Limb (tissue), 2 donors: Measurements from ENCODE around the gene ADGRG1.
A peak's percentile ranks its signal among the peaks of the same experiment; 100 is the strongest.

Experiments
- DNase-seq, 2 donors: peaks; one replicate each; pipeline ENCODE4 v3.0.0-alpha.2; 2016; ENCODE audit errors: extremely low spot score in 2 of 2

The ADGRG1 gene

DNA sequence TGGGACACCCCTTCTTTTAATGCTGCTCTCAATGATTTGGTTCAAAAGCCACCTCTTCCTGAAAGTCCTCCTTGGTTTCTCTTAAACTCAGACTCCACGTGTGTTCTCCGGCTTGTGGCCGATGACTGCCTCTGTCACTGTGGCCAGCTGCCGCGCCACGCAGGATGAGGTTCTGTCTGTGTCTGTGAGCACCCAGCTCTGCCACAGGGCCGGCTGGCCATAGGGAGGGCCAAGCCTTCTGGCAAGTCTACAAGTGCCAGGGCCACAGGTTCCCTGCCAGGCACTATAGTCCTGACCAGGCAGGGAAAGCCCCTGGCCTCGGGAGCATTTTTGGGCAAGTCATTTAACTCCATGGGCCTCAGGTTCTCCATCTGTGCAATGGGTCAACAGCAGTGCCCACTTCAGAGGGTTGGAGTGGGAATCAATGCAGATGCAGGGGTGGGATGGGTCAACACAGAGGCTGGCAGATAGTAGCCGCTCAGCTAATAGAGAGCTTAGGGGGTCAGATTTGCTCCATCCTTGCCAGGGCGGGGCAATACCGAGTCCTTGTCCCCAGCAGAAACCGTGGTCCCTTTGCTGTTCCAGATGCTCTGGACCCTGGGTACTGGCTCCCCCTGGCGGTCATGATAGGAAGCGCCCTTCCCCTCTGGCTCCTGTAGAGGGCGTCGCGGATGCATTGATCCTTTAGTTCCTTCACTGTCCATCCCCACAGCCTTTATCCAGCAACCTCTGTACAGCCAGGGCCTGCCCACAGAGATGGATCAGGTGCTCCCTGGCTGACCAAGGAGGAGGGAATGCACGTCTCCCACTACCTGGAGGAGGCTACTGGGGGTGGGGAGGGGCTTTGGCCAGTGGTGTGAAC lies 20.4 kb downstream of the ADGRG1 start:
- DNase-seq, result peak; percentile 73 to 87

DNA sequence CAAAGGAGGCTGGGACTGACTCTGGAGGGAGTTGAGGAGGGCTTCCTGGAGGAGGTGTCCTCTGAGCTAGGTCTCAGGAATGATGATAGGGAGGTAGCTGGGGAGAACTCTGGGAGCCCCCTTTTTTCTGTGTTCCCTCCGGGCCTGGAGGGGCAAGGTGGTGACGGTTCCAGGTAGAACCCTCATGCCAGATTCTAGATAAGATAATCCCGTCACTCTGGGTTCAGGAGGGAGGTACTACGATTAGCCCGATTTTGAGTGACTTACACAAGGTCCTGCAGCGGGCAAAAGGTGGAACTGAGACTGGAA lies 21.0 kb downstream of the ADGRG1 start:
- DNase-seq, result no peak

DNA sequence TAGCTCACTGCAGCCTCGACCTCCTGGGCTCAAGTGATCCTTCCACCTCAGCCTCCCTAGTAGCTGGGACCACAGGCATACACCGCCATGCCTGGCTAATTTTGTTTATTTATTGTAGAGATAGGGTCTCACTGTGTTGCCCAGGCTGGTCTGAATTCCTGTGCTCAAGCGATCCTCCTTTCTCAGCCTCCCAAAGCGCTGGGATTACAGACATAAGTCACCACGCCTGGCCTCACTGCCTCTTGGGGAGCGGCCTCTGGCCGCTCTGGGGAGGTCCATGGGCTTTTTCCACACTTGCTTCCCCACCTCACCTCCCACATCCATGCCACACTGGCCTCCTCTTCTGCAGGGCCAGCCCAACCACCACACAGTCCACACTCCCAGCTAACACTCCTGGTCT lies 21.4 kb downstream of the ADGRG1 start:
- no peak for DNase-seq

DNA sequence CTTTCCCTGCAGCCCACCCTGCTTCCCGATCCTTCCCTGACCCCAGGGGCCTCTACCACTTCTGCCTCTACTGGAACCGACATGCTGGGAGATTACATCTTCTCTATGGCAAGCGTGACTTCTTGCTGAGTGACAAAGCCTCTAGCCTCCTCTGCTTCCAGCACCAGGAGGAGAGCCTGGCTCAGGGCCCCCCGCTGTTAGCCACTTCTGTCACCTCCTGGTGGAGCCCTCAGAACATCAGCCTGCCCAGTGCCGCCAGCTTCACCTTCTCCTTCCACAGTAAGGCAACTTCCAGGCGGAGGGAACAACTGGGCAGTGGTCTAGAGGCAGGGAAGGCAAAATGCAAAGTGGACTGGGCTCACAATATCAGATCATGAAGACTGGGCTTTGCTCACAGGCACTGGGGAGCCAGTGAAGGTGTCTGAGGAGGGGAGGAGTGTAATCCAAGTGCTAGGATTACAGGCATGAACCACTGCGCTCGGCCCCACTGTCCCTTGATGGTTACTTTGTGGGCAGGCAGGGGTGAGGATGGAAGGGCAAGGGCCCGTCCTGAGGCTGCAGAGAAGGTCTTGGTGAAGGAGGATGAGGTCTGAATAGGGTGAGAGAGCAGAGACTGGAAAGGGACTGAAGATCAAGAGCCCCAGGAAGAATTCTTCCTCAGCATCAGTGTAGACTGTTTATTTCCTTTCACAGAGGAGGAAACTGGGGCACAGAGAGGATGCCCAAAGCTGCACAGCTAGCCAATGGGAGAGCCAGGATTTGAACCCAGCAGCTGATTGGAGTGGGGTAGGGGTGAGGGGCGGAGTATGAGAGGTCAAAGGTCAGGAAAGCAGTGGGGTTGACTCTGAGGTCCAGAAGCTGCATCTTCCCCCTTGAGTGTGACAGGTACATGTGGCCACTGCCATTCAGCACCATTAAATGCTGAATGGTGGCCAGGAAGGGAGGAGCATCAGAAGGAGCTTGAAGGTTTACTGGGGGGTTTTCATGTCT lies 23.2 kb downstream of the ADGRG1 start:
- DNase-seq, result no peak

DNA sequence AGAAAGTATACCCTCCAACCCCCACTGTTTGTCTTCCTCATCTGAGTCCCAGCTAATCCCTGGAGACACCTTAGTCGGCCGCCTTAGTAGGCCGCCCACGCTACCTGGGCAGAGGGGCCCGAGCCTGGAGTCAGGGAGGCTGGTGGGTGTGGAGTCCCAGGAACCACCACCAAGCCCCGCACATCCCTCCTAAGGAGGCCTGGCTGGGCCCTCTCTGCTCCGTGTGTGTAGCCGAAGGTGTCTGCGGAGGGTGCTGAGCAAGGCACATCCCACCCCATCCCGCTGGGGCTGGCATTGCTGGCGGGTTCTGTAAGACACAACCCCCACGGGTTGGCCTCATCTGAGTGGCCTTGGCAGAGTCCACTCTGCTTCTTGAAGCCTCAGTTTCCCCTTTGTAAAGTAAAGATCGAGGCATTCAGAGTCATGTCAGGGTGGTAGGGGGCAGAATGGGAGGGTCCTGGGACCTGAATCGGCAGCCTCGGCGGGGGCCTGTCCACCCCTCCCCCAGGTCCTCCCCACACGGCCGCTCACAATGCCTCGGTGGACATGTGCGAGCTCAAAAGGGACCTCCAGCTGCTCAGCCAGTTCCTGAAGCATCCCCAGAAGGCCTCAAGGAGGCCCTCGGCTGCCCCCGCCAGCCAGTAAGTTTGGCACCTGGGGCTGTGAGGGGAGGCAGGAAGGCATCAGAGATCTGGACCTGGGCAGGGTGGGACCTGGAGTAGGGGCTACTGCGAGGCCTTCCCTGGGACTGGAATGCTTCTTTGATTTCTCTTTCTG lies 24.5 kb downstream of the ADGRG1 start:
- DNase-seq, result no peak

DNA sequence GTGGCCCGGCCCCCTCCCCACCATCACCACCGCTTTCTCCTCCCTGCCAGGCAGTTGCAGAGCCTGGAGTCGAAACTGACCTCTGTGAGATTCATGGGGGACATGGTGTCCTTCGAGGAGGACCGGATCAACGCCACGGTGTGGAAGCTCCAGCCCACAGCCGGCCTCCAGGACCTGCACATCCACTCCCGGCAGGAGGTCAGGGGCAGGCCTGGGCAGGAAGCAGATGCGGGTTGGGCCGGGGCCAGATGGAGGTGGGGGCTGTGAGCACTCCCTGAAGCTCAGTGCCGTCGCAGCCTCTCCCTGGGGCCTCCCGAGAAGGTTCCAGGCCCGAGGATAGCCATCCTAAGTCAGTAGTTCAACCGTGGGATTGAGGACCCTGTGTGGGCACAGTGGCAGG lies 25.5 kb downstream of the ADGRG1 start:
- no peak for DNase-seq

DNA sequence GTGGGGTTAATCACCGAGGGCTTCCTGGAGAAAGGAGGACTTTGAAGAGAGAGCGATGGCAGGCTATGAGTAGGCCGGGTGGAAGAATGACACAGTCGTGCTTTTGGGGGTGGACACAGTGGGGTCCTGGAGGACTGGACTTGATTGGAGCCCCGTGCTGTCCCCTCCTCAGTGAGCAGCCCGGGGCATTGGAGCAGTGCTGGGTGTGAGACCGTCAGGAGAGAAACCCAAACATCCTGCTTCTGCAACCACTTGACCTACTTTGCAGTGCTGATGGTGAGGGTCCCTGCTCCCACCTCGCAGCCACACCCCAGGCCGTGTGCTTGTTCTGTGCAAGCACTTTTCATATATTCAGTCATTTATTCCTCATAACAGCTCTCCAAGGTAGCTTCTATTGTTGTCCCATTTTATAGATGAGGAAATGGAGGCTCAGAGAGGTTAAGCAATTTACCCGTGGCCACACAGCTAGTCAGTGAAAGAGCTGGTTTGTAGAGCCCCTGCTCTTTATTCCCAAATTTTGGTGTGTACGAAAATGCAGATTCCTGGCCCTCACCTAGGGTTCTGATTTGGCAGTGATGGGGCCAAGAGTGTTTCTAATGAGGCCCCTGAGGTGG lies 28.0 kb downstream of the ADGRG1 start:
- no peak for DNase-seq

DNA sequence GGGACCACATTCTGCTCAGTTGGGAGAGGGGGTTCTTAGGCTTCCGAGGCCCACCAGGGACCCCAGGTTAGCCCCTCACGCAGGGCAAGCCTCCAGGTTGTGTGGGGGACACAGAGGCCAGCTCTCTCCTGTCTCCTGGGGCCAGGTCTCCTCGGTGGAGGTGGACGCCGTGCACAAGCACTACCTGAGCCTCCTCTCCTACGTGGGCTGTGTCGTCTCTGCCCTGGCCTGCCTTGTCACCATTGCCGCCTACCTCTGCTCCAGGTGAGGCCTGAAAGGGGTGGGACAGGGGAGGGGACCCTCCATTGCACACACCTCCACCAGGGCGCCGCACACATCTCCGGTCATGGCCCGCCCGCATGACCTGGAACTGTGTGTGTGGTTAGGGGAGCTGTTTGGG lies 28.8 kb downstream of the ADGRG1 start:
- no peak for DNase-seq

DNA sequence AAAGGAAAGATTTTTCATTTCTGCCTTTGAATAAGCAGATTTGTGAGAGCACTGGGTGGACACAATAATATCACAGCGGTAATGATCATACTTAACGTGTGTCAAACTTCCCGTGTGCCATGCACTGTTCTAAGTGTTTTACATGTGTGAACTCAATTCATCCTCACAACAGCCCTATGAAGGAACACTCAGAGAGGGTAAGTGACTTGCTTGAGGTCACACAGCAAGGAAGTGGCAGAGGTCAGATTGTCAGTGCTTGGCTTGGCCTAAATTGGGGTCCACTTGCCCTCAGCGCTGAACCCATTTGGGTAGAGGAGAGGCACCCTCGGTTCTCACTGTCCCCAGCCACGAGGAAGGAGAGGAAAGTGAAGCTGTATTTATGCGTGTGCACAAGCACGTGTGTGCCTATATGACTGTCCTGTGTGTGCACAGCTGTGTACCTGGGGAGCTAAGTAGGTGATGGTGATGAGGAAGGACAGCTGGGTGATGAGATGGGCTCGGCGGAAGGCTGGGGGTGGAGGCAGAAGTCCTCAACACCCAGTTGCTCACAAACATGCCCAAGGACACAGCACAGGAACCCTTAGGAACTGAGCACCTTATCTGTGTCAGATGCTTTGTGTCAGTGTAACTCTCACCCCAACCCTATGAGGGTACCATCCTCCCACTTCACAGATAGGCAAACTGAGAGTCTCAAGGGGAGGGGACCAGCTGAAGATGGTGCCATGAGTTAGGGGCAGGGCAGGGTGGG lies 29.9 kb downstream of the ADGRG1 start:
- DNase-seq, result no peak

DNA sequence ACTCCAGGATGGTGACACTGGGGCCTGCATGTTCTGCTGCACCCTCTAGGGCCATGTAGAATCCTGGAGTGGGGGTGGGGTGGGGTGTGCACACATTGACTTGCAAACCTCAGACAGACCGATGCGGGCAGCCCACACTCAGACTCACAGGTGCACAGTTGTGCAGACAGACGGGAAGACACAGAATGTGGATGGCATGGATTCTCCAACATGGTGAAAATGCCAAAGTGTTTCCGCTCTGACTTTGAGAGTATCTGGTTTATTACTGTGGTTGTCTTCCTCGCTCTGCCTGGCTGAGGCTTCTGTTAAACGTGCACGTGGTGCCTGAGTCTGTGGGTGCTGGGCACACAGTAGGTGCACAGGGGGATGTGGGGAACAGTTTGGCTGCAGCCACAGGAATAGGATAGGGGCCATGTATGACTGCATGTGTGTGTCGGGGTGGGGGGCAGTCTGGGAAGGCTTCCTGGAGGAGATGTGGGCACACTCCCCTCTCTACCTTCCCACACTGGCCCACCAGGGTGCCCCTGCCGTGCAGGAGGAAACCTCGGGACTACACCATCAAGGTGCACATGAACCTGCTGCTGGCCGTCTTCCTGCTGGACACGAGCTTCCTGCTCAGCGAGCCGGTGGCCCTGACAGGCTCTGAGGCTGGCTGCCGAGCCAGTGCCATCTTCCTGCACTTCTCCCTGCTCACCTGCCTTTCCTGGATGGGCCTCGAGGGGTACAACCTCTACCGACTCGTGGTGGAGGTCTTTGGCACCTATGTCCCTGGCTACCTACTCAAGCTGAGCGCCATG lies 30.6 kb downstream of the ADGRG1 start:
- DNase-seq, result no peak

DNA sequence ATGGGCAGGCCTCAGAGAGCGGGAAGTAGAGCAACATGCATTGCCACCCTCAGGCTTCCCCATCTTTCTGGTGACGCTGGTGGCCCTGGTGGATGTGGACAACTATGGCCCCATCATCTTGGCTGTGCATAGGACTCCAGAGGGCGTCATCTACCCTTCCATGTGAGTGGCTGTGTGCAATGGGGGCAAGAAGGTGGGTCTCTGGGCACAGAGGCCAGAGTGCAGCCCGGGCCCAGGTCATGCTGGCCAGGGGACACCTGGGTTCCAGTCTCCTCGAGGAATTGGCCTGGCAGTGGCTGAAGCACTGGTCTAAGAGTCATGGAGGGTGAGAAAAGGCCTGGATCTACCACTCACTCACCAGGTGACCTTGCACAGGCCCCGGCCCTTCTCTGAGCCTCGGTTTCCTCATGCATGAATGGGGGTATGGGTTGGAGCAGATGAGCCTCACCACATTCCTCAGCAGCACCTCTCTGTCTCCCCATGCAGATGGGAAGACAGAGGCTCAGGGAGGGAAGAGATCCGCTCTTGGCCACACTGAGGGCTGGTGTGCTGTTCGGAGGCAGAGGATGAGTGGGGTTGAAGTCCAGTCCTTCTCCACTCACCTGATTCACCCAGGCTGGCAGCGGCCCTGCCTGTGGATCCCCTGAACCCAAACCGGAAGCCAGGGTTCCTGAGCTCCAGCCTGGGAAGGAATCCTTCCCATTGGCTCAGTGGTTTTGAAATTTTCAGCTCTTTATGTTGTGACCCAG lies 32.5 kb downstream of the ADGRG1 start:
- DNase-seq, result no peak

DNA sequence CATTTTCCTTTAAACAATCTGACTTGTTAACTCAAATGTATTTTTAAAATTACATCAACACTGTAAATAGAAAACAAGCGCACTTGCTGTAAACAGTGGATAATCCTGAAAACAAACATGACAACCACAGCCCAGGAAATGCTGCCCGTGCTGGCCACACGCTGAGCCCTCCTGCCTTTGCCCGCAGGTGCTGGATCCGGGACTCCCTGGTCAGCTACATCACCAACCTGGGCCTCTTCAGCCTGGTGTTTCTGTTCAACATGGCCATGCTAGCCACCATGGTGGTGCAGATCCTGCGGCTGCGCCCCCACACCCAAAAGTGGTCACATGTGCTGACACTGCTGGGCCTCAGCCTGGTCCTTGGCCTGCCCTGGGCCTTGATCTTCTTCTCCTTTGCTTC lies 33.1 kb downstream of the ADGRG1 start:
- no peak for DNase-seq

DNA sequence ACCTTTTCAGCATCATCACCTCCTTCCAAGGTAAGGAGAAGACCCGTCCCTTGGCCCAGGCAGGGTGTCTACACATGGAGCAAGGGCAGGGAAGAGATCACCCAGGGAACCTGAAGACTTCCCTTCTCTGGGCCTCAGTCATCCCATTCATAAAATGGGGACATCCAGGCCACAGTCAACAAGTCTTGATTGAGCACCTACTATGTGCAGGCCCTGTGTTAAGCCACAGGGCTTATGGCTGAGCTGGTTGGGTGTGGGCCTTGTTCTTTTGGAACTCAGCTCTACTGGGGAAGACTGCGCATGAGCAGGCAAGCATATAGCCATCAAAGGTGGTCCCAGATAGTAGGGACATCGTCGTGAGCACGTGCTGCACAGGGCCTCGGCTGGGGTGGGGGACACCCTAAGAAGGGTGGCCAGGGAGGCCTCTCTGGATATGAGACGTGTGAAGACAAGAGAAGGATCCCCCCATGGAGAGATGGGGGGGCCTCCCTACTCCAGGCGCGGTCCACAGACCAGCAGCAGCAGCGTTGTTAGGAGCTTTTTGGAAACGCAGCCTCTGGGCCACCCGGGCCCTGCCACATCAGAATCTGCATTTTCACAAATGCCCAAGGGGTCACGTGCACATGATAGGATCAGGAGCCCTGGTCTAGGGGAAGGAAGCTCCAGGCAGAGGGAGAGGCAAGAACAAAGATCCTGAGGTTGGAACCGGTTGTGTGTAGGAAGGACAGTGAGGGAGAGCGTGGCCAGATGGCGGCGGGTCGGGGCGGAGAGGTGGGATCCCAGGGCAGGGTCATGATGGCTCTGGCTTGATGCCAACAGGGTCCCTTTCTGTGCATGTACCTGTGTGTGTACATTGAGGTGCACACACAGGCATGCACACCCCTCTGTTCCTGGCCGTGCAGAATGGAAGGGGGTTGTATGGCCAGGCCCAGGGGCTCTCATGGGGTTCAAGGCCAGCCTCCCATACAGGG lies 33.8 kb downstream of the ADGRG1 start:
- no peak for DNase-seq

DNA sequence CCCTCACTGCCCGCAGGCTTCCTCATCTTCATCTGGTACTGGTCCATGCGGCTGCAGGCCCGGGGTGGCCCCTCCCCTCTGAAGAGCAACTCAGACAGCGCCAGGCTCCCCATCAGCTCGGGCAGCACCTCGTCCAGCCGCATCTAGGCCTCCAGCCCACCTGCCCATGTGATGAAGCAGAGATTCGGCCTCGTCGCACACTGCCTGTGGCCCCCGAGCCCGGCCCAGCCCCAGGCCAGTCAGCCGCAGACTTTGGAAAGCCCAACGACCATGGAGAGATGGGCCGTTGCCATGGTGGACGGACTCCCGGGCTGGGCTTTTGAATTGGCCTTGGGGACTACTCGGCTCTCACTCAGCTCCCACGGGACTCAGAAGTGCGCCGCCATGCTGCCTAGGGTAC lies 35.0 kb downstream of the ADGRG1 start:
- no peak for DNase-seq

DNA sequence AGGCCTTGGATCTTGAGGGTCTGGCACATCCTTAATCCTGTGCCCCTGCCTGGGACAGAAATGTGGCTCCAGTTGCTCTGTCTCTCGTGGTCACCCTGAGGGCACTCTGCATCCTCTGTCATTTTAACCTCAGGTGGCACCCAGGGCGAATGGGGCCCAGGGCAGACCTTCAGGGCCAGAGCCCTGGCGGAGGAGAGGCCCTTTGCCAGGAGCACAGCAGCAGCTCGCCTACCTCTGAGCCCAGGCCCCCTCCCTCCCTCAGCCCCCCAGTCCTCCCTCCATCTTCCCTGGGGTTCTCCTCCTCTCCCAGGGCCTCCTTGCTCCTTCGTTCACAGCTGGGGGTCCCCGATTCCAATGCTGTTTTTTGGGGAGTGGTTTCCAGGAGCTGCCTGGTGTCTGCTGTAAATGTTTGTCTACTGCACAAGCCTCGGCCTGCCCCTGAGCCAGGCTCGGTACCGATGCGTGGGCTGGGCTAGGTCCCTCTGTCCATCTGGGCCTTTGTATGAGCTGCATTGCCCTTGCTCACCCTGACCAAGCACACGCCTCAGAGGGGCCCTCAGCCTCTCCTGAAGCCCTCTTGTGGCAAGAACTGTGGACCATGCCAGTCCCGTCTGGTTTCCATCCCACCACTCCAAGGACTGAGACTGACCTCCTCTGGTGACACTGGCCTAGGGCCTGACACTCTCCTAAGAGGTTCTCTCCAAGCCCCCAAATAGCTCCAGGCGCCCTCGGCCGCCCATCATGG lies 35.7 kb downstream of the ADGRG1 start:
- DNase-seq, result no peak

DNA sequence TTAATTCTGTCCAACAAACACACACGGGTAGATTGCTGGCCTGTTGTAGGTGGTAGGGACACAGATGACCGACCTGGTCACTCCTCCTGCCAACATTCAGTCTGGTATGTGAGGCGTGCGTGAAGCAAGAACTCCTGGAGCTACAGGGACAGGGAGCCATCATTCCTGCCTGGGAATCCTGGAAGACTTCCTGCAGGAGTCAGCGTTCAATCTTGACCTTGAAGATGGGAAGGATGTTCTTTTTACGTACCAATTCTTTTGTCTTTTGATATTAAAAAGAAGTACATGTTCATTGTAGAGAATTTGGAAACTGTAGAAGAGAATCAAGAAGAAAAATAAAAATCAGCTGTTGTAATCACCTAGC lies 36.2 kb downstream of the ADGRG1 start:
- DNase-seq, result no peak

DNA sequence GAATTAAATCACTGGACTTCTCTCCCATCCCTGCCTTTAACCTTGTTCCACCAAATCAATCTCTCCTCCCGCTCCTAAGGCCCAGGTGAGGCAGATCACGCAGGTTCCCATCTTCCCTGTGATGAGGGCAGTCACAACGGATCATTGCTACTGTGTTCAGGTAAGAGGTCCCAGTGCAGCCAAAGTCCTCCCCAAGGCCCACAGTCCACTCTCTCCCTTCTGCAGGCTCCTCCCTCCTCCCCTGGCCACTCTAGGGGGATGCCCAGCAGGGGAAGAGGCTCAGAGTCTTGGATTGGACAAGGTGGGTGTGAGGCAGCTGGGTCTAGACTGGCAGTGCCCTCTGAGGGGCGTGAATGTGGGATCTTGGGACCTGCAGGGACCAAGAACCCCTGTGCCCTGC lies 37.1 kb downstream of the ADGRG1 start:
- DNase-seq, result no peak
